Measurements from ENCODE around the gene ESPN.
"Not testable (repeated sequence)": the region's sequence is repeated elsewhere in the genome, so short reads cannot be mapped to it uniquely, and the experiment has no call there.

The ESPN gene

GRCh38 chr1:6448749-6449631 is 24.4 kb downstream of the ESPN start:
- DNase-seq (ENCODE audit: low spot score): no peak

GRCh38 chr1:6450005-6450450 is 25.5 kb downstream of the ESPN start:
- DNase-seq (ENCODE audit: low spot score): no peak

- not testable (repeated sequence) for DNase-seq (ENCODE audit: low spot score)
Measured at GRCh38 chr1:6450486-6450885, 25.9 kb downstream of the ESPN start.

GRCh38 chr1:6450943-6451373 is 26.4 kb downstream of the ESPN start:
- DNase-seq (ENCODE audit: low spot score): no peak

- not testable (repeated sequence) for DNase-seq (ENCODE audit: low spot score)
Measured at GRCh38 chr1:6453895-6454855, 29.6 kb downstream of the ESPN start.

DNA sequence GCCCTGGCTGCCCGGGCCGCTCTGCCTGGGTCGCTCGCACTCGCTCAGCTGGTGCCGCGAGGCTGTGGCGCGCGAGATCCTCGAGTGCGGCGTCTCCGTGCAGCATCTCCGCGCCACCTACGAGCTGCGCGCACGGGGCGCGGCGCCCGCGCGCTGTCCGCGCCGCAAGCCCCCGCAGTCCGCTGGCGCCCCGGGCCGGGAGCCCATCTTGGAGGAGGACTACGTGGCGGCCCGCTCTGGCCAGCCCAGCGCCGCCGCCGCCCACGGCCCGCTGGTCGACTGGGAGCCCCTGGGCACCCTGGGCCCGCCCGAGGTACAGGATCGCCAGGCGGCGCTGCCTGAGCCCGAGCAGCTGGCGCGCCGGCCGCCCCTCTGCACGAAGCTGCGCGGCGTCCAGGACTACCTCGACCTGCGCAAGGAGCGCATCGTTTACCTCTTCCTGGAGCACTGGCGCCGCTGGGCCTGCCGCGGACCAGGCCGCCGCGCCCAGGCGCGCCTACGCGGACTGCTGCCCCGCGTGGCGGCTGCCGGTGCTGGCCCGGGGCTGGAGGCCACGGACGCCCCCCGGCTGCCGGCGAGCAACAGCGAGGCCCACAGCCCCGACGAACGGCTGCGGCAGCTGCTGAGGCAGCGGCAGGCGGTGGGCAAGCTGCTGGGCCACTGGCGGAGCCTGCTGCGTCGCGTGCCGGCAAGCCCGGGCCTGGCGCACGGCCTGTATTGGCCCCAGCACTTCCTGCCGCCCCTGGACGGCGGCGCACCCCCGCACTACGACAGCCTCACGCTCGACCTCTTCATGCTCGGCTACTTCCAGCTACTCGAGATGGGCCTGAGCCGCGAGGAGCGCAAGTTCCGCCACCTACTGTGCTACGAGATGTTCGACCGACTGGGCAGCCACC is 30.5 kb downstream of the ESPN start:
- DNase-seq (ENCODE audit: low spot score): no peak

GRCh38 chr1:6455752-6456520 is 31.4 kb downstream of the ESPN start:
- not testable (repeated sequence) for DNase-seq (ENCODE audit: low spot score)

GRCh38 chr1:6456800-6457466 is 32.4 kb downstream of the ESPN start:
- DNase-seq (ENCODE audit: low spot score): no peak

DNA sequence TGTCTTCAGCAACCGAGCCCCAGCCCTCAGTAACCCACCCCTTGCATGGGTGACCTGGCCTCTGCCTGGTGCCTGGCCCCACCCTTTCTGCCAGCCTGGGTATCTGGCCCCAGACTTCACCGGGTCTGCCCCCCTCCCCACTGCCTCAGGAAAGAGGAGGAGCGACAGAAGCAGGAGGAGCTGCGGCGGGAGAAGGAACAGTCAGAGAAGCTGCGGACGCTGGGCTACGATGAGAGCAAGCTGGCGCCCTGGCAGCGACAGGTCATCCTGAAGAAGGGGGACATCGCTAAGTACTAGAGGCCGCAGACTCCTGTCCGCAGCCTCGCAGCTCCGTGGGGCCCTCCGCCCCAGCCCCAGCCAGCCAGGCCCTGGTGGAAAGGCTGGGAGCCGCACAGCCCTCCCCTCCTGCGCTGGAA is 35.3 kb downstream of the ESPN start:
- DNase-seq (ENCODE audit: low spot score): no peak

GRCh38 chr1:6460301-6461050 is 35.9 kb downstream of the ESPN start:
- no peak for DNase-seq (ENCODE audit: low spot score)

GRCh38 chr1:6461051-6461530 is 36.5 kb downstream of the ESPN start:
- DNase-seq (ENCODE audit: low spot score): no peak

DNA sequence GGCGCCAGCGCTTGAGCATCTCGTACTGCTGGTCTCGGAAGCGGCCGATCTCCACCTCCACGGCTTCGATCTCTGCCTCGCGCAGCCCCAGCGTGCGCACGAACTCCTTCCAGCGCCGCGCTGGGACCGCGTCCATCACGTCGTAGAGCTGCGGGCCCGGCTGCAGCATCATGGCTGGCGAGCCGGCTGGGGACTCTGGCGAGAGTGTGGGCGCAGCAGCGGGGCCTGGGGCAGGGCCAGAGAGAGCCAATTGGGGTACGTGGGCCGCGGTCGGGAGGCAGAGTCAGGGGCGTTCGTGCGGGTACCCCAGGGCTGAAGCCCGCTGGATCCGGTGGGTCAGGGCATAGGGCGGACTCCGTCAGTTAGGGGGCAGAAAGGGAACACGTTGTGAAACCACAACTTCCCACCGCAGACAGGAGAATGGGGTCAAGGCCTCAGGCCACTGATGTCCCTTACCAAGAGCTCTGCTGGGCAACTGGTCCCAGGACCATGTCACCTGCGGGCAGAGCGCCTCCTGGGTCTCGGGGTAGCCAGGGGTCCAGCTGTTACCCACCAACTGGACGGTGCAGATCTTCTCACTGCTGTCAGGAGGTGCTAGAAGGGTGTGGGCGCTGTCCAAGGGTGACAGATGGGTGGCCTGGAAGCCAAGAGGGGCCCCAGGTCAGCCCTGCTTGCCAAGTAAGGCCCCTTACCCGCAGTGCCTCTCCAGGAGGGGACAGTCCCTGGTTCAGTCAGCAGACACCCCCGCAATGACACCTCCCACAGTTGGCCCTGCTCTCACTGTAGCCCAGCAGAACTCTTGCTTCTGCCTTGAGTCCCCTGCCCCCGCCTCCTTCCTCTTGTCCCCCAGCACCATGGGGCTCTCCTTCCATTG is 37.2 kb downstream of the ESPN start:
- no peak for DNase-seq (ENCODE audit: low spot score)

- DNase-seq (ENCODE audit: low spot score): no peak
Measured at GRCh38 chr1:6462412-6463119, 38.0 kb downstream of the ESPN start.

DNA sequence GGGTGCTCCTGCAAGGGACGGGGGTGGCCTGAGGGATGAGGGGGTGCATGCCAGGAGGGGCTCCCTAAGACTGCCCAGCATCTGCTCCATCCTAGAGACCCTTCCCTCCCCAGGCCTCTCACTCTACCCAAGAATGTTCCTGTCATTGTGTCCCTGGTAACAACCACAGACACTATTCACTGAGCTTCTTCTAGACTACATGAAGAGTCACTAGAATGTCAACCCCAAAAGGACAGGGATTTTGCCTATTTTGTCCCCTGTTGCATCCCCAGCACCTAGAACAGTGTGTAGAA is 38.5 kb downstream of the ESPN start:
- DNase-seq (ENCODE audit: low spot score): no peak

- DNase-seq (ENCODE audit: low spot score): peak; percentile 68
Measured at GRCh38 chr1:6464514-6464836, 39.9 kb downstream of the ESPN start.

DNA sequence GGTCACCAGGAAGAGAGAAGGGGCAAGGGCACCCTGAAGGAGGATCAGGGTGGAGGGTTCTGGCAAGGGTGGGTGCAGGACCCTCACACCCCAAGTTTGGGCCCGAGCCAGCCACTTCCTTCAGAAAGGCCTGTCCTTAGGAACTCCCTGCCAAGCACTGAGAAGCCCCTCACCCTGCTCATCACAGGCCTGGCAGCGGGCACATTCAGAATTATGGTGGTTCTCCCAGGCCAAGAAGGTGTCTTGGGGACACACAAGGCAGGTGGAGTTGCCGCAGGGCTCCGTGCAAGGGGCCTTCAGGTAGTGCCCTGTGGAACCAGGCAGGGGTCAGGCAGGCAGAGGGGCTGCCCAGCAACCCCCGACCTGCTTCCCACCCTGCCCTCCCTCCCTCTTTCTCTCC is 40.3 kb downstream of the ESPN start:
- no peak for DNase-seq (ENCODE audit: low spot score)

- no peak for DNase-seq (ENCODE audit: low spot score)
Measured at GRCh38 chr1:6465461-6466005, 41.0 kb downstream of the ESPN start.

GRCh38 chr1:6466023-6466422 is 41.4 kb downstream of the ESPN start, which contains the start of gene TNFRSF25:
TSS of gene TNFRSF25 (minus strand) at chr1:6466173. CDS start at chr1:6466107, 66 bp downstream.
- no peak for DNase-seq (ENCODE audit: low spot score)
